Motor neuron (in vitro differentiated cells): ENCODE measurements around the gene FOXD4L6. TPM values are rescaled to one million over a fixed set of nuclear protein-coding genes. Genes with fewer than 3 reads are reported as not detected.
"Not testable (repeated sequence)": the region's sequence is repeated elsewhere in the genome, so short reads cannot be mapped to it uniquely, and the experiment has no call there.

Experiments
- ATAC-seq, 8 experiments: fragments of 200-7000 bp; cut with Tn5 transposase; replicated peaks in 6 of 8; 2 replicates each; pipeline ENCODE4 v1.8.0; 2021; ENCODE audit warnings: mild to moderate bottlenecking in 8 of 8, moderate library complexity in 8 of 8
- H3K27ac ChIP-seq, 2 donors: fragments of 250-450 bp; sonication (Bioruptor Pico); 2 replicates each; pipeline ENCODE4 v1.9.0; 2021; ENCODE audit warnings: antibody characterized with exemption in 2 of 2, mild to moderate bottlenecking in 2 of 2, moderate library complexity in 1 of 2
- H3K4me1 ChIP-seq, 2 donors: fragments of 250-450 bp; sonication (Bioruptor Pico); replicated peaks in 1 of 2; 2 replicates each; pipeline ENCODE4 v1.6.1; 2021; ENCODE audit warnings: antibody characterized with exemption in 2 of 2, mild to moderate bottlenecking in 2 of 2, moderate library complexity in 1 of 2
- H3K4me3 ChIP-seq, 5 donors: fragments of 250-450 bp; sonication (Bioruptor Pico); 2 replicates each; pipeline ENCODE4 v1.9.0; 2021; ENCODE audit warnings: antibody characterized with exemption in 5 of 5, mild to moderate bottlenecking in 5 of 5, moderate library complexity in 4 of 5
- WGBS, 10 experiments: fragments of 450-650 bp; shearing (Covaris generic); methylation state at CpG; one replicate each; pipeline ENCODE4 v1.0.0; 2022; 5-methylcytosine and 5-hydroxymethylcytosine counted together
- in situ Hi-C, 9 experiments: fragments of 400-800 bp; cut with MboI; loops; one replicate each; pipeline ENCODE4 v1.15.0; 2021; ENCODE audit warnings: low sequenced_read_pairs in 9 of 9, low pct_unique_long_range_greater_than_20kb in 2 of 9; ENCODE audit not compliant: unreplicated experiment in 9 of 9
- total RNA-seq, 8 experiments: library from RNA; unstranded; fragments of 300-600 nt; gene quantifications; 2 replicates each; pipeline versions ENCODE4 v1.2.3 to v1.2.4, GENCODE V29; 2022

FOXD4L6 gene
- total RNA-seq, 8 experiments from 2014 or later = 0.15 to 1.2 (median 0.46) TPM; not detected in 2

- H3K4me1 ChIP-seq, in situ Hi-C loops, ATAC-seq, H3K4me3 ChIP-seq, H3K27ac ChIP-seq: not testable (repeated sequence)
- WGBS, 10 experiments = 40% methylated on average over 1 of the region's 1 CpG; no CpG with 5 or more reads in 9 of the 10 experiments
These were observed 38.1 kb downstream of the FOXD4L6 start for GRCh38 chr9:41090386-41090785.

DNA sequence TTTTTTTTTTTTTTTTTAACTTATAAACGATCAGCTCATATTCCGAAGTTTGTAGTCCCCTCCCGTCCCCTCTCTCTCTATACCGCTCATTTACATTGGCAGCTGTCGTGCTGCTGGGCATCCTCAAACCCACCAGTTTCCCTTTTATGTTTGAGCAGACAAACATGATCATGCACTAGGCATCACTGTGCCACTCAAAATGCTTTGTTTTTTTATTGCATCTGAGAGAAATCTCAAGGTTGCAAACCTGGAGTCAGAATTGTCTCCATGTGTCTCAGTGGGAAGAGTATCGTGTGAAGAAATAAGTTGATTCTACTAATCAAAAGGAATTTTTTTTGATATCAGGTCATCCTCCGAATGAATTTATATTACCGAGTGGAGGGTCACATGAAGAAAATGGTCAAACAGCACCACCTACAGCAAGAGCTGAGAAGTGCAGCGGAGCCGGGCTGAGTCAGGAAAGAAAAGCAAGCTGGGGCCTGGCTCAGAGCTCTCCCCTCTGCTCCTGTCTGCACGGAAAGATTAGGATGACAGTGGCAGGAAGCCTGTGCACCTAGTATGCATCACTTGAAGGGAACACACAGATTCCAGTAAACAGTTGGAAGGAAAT is 39.9 kb downstream of the FOXD4L6 start:
- H3K4me1 ChIP-seq, in situ Hi-C loops, H3K27ac ChIP-seq, H3K4me3 ChIP-seq: not testable (repeated sequence)
- ATAC-seq = peak; percentile 84 to 94 (median 90)
- WGBS, 10 experiments = 4 to 49% (median 14%) methylated on average over 1 to 5 of the region's 11 CpGs; no CpG with 5 or more reads in 3 of the 10 experiments

- H3K4me1 ChIP-seq, H3K4me3 ChIP-seq, H3K27ac ChIP-seq, in situ Hi-C loops: not testable (repeated sequence)
- WGBS, 10 experiments = 0% methylated on average over 1 of the region's 5 CpGs; no CpG with 5 or more reads in 6 of the 10 experiments
- peak in 3 of 8 experiments; percentile 12 to 41 (median 14) for ATAC-seq
These were observed 40.6 kb downstream of the FOXD4L6 start for GRCh38 chr9:41087929-41088328.

DNA sequence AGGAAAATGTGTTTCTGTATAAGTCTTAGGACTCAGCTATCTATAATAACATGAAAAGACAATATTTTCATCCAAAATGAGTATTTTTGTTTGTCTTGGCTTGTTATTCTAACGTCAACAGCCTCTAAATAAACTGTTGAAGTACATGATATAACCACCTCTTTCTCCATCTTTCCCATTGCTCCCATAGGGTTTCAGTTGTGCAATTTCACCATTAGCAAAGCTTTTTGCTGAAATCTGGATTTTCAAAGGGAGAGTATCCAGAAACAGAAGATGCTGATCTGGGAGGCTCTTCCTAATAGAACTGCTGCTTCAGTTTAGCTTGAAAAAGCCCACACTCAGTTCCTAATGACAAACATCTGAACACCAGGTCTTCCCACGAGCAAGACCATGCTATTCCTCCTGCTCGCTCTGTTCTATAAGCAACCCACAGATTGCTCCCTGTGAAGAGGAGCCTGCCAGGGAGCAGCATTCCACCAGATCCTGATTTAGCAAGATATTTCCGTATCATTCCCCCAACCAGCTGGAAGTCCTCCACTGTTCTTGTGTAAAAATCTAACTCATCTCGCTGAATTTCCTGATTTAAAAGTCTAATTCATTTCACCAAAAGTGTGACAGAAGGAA is 41.2 kb downstream of the FOXD4L6 start:
- H3K27ac ChIP-seq, ATAC-seq, H3K4me1 ChIP-seq, in situ Hi-C loops, H3K4me3 ChIP-seq: not testable (repeated sequence)
- WGBS, 10 experiments = 40 to 100% (median 78%) methylated on average over 1 to 2 of the region's 5 CpGs; no CpG with 5 or more reads in 4 of the 10 experiments

DNA sequence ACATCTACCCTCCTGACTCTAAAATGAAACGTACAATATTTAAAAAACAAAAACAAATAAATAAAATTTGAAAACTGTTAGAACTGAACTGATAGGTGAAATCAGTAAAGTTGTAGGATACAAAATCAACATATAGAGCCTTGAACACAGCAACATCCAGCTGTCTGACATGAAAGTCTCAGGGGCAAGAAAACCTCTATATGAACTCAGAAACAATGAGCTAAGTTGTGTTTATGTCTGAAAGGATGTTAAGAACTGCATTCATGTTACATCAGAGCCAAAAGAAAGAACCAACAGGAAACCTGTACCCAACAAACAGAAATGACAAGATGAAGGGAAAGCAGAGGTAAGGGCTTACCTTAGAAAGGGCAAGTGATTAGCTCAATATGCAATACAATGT is 41.8 kb downstream of the FOXD4L6 start:
- H3K4me3 ChIP-seq, H3K4me1 ChIP-seq, H3K27ac ChIP-seq, in situ Hi-C loops, ATAC-seq: not testable (repeated sequence)
- 20% methylated on average over 1 of the region's 1 CpG; no CpG with 5 or more reads in 9 of the 10 experiments for WGBS, 10 experiments

- ATAC-seq, H3K4me1 ChIP-seq, H3K27ac ChIP-seq, in situ Hi-C loops, H3K4me3 ChIP-seq: not testable (repeated sequence)
- 0 to 67% (median 55%) methylated on average over 1 to 3 of the region's 3 CpGs; no CpG with 5 or more reads in 4 of the 10 experiments for WGBS, 10 experiments
These were observed 42.3 kb downstream of the FOXD4L6 start for GRCh38 chr9:41086215-41086614.

DNA sequence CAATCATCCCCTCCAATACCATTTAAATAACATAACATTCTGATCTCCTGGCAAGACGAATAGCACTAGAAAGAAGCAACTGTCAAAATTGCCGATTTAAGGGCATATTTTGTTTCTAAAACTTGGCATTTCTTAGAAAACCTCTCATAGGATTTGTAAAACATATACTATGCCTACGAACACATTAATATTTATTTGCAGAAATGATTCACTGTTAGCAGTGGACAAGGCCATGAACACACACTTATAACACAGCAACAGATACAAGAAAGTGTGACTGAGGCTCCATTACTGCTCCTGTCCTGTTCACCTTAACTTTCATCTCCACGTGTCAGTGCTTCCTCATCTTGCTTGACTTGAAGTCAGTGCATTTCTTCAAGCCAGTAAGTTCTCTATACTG is 46.1 kb downstream of the FOXD4L6 start:
- ATAC-seq, in situ Hi-C loops, H3K27ac ChIP-seq, H3K4me3 ChIP-seq, H3K4me1 ChIP-seq: not testable (repeated sequence)
- WGBS, 10 experiments = 20 to 100% (median 50%) methylated on average over 1 to 2 of the region's 4 CpGs; no CpG with 5 or more reads in 5 of the 10 experiments

DNA sequence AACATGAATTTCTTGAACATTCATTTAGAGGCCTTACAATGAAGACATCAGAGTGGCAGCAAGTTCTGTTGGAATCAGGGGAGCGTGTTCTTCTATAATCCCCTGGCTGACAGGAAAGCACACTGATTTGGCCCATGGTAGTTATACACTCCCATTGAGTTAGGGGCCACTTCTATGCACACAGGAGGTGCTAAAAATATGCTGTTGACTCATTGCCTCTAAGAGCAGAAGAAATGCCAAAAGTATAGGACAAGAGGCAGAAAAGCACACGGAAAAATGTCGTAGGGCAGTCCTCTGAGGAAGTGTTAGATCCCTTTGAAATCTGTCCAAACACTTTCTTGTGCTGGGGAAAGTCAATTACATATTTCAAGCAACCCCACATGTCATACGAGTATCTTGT is 49.0 kb downstream of the FOXD4L6 start:
- H3K4me3 ChIP-seq, ATAC-seq, H3K4me1 ChIP-seq, in situ Hi-C loops, H3K27ac ChIP-seq: not testable (repeated sequence)
- 60 to 80% methylated on average over 1 of the region's 4 CpGs; no CpG with 5 or more reads in 8 of the 10 experiments for WGBS, 10 experiments

GRCh38 chr9:41077586-41077985 is 50.9 kb downstream of the FOXD4L6 start:
- H3K4me1 ChIP-seq, H3K27ac ChIP-seq, ATAC-seq, H3K4me3 ChIP-seq, in situ Hi-C loops: not testable (repeated sequence)
- no CpG with 5 or more reads among the region's 1 CpG for WGBS, 10 experiments

Other genes with a start within 250 kb of the FOXD4L6 start
- gene ZNG1F, start 60.6 kb upstream of the FOXD4L6 start, total RNA-seq = 10 to 100 TPM in 7 of 8 experiments, 1 to 10 TPM in 1; 7.9 to 29.0 (median 17.0) TPM